K562 (cell line): ENCODE data around the gene MMRN2. TPM values are rescaled to one million over a fixed set of nuclear protein-coding genes. Genes with fewer than 3 reads are reported as not detected.

Source experiments
- ATAC-seq: fragments of 200-7000 bp; cut with Tn5 transposase; 3 replicates; pipeline ENCODE4 v1.9.1; 2020; ENCODE audit warnings: moderate library complexity
- BruUV-seq: library from RNA; stranded (reverse); fragments of 400-500 nt; replicated peaks from 2 replicates; lab custom pipeline; 2021; lab: Mats Ljungman, UMichigan
- CTCF ChIA-PET: fragments of 300-600 bp; formaldehyde crosslinking; extraction: SDS; loops from one replicate; lab custom pipeline; 2021; ENCODE audit warnings: low intra/inter-chr PET ratio; lab: Yijun Ruan, JAX
- POLR2A ChIA-PET: fragments of 300-600, 350-650 bp; sonication (Branson Sonifier 250); formaldehyde crosslinking; extraction: SDS; loops from one replicate; lab custom pipeline; 2021; ENCODE audit warnings: antibody characterized with exemption, inconsistent platforms; lab: Yijun Ruan, JAX
- DNase-seq, 4 experiments: peaks; one replicate each; pipeline versions ENCODE4 v3.0.0 to v3.0.0-alpha.2; 2011 to 2018; ENCODE audit warnings: low spot score in 3 of 4, mixed read lengths in 3 of 4; ENCODE audit errors: extremely low read depth in 1 of 4
- FAIRE-seq: peaks from 2 replicates; lab custom pipeline; 2011; peaks lifted over from hg19 to GRCh38; lab: Jason Lieb, UNC
- H2AFZ ChIP-seq: 2 replicates; pipeline ENCODE4 v1.6.0; 2011; ENCODE audit warnings: low read depth, low read length, control low read depth, inconsistent platforms
- H3K27ac ChIP-seq: fragments of 200-600 bp; 3 replicates; pipeline ENCODE4 v1.8.0; 2011; ENCODE audit warnings: low read depth, mild to moderate bottlenecking, control low read depth, inconsistent platforms, low read length, moderate library complexity, mixed read lengths; ENCODE audit errors: extremely low read depth
- H3K27me3 ChIP-seq, 2 experiments: fragments of 300-600 bp in 1 of 2; 2 replicates in 1 of 2; 3 replicates in 1 of 2; pipeline versions ENCODE4 v1.6.0 to v1.8.0; 2011; ENCODE audit warnings: inconsistent platforms in 2 of 2, low read length in 2 of 2, mild to moderate bottlenecking in 1 of 2, mixed read lengths in 1 of 2, moderate library complexity in 1 of 2; ENCODE audit not compliant: control insufficient read depth in 2 of 2, insufficient read depth in 2 of 2
- H3K36me3 ChIP-seq: fragments of 300-600 bp; 3 replicates; pipeline ENCODE4 v1.8.0; 2011; ENCODE audit warnings: mild to moderate bottlenecking, low read length, inconsistent platforms; ENCODE audit not compliant: control insufficient read depth, insufficient read depth
- H3K4me1 ChIP-seq, 2 experiments: fragments of 200-600 bp in 1 of 2; replicated peaks in 1 of 2; 2 replicates in 1 of 2; 3 replicates in 1 of 2; pipeline versions ENCODE4 v1.5.1 to v1.8.0; 2011; ENCODE audit warnings: inconsistent platforms in 2 of 2, low read length in 2 of 2, mild to moderate bottlenecking in 1 of 2, mixed read lengths in 1 of 2, moderate library complexity in 1 of 2; ENCODE audit not compliant: control insufficient read depth in 2 of 2, insufficient read depth in 2 of 2
- H3K4me2 ChIP-seq: 2 replicates; pipeline ENCODE4 v1.6.1; 2011; ENCODE audit warnings: low read length, control low read depth, inconsistent platforms, mixed read lengths; ENCODE audit not compliant: insufficient read depth
- H3K4me3 ChIP-seq: fragments of 200-600 bp; sonication (generic), shearing (Covaris generic); 2 replicates; pipeline ENCODE4 v1.5.1; 2016; ENCODE audit warnings: control low read depth, inconsistent platforms
- H3K79me2 ChIP-seq: fragments of 200-600 bp; 3 replicates; pipeline ENCODE4 v1.8.0; 2011; ENCODE audit warnings: low read length, inconsistent platforms; ENCODE audit not compliant: control insufficient read depth, insufficient read depth
- H3K9ac ChIP-seq, 2 experiments: 2 replicates each; pipeline versions ENCODE4 v1.6.0 to v1.6.1; 2011; ENCODE audit warnings: low read depth in 2 of 2, low read length in 2 of 2, control low read depth in 1 of 2, inconsistent platforms in 1 of 2, mild to moderate bottlenecking in 1 of 2, mixed read lengths in 1 of 2; ENCODE audit not compliant: insufficient read depth in 1 of 2
- H3K9me1 ChIP-seq: one replicate; pipeline ENCODE4 v1.6.0; 2011; ENCODE audit warnings: inconsistent platforms, mild to moderate bottlenecking, low read length, moderate library complexity; ENCODE audit not compliant: control insufficient read depth, insufficient read depth
- H3K9me3 ChIP-seq: replicated peaks from 2 replicates; pipeline ENCODE4 v1.5.1; 2011; ENCODE audit warnings: low read depth, low read length, inconsistent platforms; ENCODE audit not compliant: control insufficient read depth, insufficient read depth
- H4K20me1 ChIP-seq: replicated peaks from 2 replicates; pipeline ENCODE4 v1.6.1; 2011; ENCODE audit warnings: low read length, inconsistent platforms, mixed read lengths; ENCODE audit not compliant: control insufficient read depth, insufficient read depth
- CLOCK ChIP-seq: fragments of 250-450 bp; sonication (Bioruptor Pico); IDR thresholded peaks from 2 replicates; pipeline ENCODE4 v1.4.0; 2020; ENCODE audit warnings: mild to moderate bottlenecking, moderate library complexity, borderline replicate concordance
- CREB1 ChIP-seq, 2 experiments: sonication (generic) in 1 of 2; formaldehyde crosslinking in 1 of 2; IDR thresholded peaks; 2 replicates each; pipeline versions ENCODE4 v1.6.1 to v1.8.0; 2012 to 2022; ENCODE audit warnings: inconsistent platforms in 1 of 2, mild to moderate bottlenecking in 1 of 2, missing genetic modification reagents in 1 of 2, moderate library complexity in 1 of 2
- CREB5 ChIP-seq: fragments of 250-450 bp; sonication (Bioruptor Pico); IDR thresholded peaks from 2 replicates; pipeline ENCODE4 v1.5.0; 2020; ENCODE audit warnings: mild to moderate bottlenecking
- JUN ChIP-seq, 2 experiments: sonication (generic) in 1 of 2; formaldehyde crosslinking in 1 of 2; IDR thresholded peaks; 2 replicates each; pipeline versions ENCODE4 v1.6.1 to v1.8.0; 2012 to 2022; ENCODE audit warnings: borderline replicate concordance in 2 of 2, mild to moderate bottlenecking in 2 of 2, improper control_type of control experiment in 1 of 2, low read depth in 1 of 2, low read length in 1 of 2, missing genetic modification reagents in 1 of 2
- KLF10 ChIP-seq: fragments of 250-450 bp; sonication (Bioruptor Pico); IDR thresholded peaks from 2 replicates; pipeline ENCODE4 v1.6.1; 2021; ENCODE audit warnings: matching md5 sums
- NR2C2 ChIP-seq, 2 experiments: fragments of 200-800 bp in 1 of 2; sonication (Bioruptor generic) in 1 of 2; sonication (generic) in 1 of 2; formaldehyde crosslinking in 1 of 2; IDR thresholded peaks; 2 replicates each; pipeline versions ENCODE4 v1.6.1 to v1.8.0; 2016 to 2022; ENCODE audit warnings: mild to moderate bottlenecking in 1 of 2, missing compliant biosample characterization in 1 of 2, missing genetic modification characterization in 1 of 2, missing genetic modification reagents in 1 of 2
- TAF15 ChIP-seq: fragments of 200-400 bp; formaldehyde crosslinking; IDR thresholded peaks from 2 replicates; pipeline ENCODE4 v1.6.1; 2017; ENCODE audit warnings: mild to moderate bottlenecking, low read depth, low read length, moderate library complexity
- ZC3H4 ChIP-seq: sonication (generic); formaldehyde crosslinking; IDR thresholded peaks from 2 replicates; pipeline ENCODE4 v1.9.0; 2021; ENCODE audit warnings: missing genetic modification reagents, borderline replicate concordance
- ZFP30 ChIP-seq: fragments of 250-450 bp; sonication (Bioruptor Pico); IDR thresholded peaks from 2 replicates; pipeline ENCODE4 v1.8.0; 2022; ENCODE audit warnings: moderate library complexity, mild to moderate bottlenecking, inconsistent platforms, borderline replicate concordance
- ZNF431 ChIP-seq: sonication (generic); formaldehyde crosslinking; IDR thresholded peaks from 2 replicates; pipeline ENCODE4 v1.8.0; 2022; ENCODE audit warnings: mild to moderate bottlenecking, missing genetic modification reagents
- ZNF780A ChIP-seq: fragments of 250-450 bp; sonication (Bioruptor Pico); IDR thresholded peaks from 2 replicates; pipeline ENCODE4 v1.5.0; 2021; ENCODE audit warnings: mild to moderate bottlenecking
- WGBS: fragments of 100-300 bp; shearing (Covaris generic); methylation state at CpG from one replicate; pipeline ENCODE4 v1.1.6; 2016; ENCODE audit warnings: low coverage, mixed read lengths; ENCODE audit not compliant: insufficient coverage; ENCODE audit errors: missing lambda C conversion rate; 5-methylcytosine and 5-hydroxymethylcytosine counted together
- in situ Hi-C: fragments of 300-500 bp; cut with MboI; formaldehyde crosslinking; loops from 4 replicates; pipeline ENCODE4 v1.15.0; 2018; ENCODE audit warnings: inconsistent platforms, mixed read lengths
- intact Hi-C: fragments of 100-400 bp; cut with micrococcal nuclease; formaldehyde crosslinking; loops from 2 replicates; pipeline ENCODE4 v1.14.2; 2022
- polyA plus RNA-seq, 8 experiments: library from polyadenylated mRNA; depleted of rRNA in 4 of 8; stranded (reverse) in 5 of 8; unstranded in 3 of 8; fragments of >200 nt; fragmentation: Nextera tagmentation in 2 of 8; fragmentation: Illumina TruSeq in 1 of 8; extraction: Ambion mirVana in 2 of 8; extraction: Trizol in 1 of 8; gene quantifications; 2 replicates each; pipeline versions ENCODE4 v1.2.1 to v1.2.3, GENCODE V29; 2011 to 2014; ENCODE audit warnings: inconsistent platforms in 1 of 8, missing spikeins in 1 of 8
- total RNA-seq, 7 experiments: library from RNA; depleted of rRNA in 6 of 7; stranded (reverse); fragments of >200 nt in 6 of 7; fragmentation: Illumina TruSeq in 2 of 7; extraction: Trizol in 2 of 7; gene quantifications; 2 replicates each; pipeline versions ENCODE4 v1.2.1 to v1.2.3, GENCODE V29; 2011 to 2021; ENCODE audit warnings: low replicate concordance in 1 of 7

MMRN2 gene
- total and polyA plus RNA-seq, 9 of the 15 experiments (the other 6 are each of a cell fraction or from before 2014, with no cell fraction given) = 0.07 to 2.0 (median 1.2) TPM

DNA sequence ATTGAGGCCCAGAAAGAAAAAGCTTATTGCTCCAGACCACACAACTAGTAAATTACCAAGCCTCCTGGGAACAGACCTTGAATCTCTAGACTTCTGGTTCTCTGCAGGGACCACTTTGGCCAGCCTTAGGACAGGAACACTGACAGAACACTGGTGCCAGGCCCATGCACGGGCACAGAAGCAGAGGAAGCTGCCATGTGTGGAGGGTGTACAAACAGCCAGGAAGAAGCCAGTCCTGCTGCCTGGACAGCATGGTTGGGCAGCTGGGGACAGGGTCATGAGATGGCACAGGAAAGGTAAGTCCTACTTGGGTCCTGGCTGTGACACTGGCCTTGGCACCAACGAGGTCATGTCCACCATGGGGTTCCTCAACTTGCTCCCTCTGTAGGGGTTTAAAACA lies 19.2 kb downstream of the MMRN2 start:
- FAIRE-seq (no peak), ATAC-seq (no peak), DNase-seq (no peak)
- H3K9me1 ChIP-seq = no peaks in the 10 kb centered on the region
- H3K9ac ChIP-seq = 0 out of 4 replicates have a peak overlapping the region, but pooled peaks of 1 of the 2 experiments have one; percentile 55
- H4K20me1 ChIP-seq = no peaks in the 10 kb centered on the region
- BruUV-seq = no TSS peak
- H3K4me2 ChIP-seq = no peak overlapping the region
- no peaks in the 10 kb centered on the region for H3K36me3 ChIP-seq
- ChIA-PET POLR2A (interaction anchor here (0.5 to 0.9 kb wide), 3 partner anchors 157 to 633 kb away, joined by 3 to 4 read pairs (median 3); no protein-coding TSS in a partner anchor), CTCF (interaction anchor here (0.6 to 2.9 kb wide), 5 partner anchors 22 to 1777 kb away, joined by 3 to 28 read pairs (median 4); partner anchors contain the start of gene SNCG)
- no peak overlapping the region for H3K4me3 ChIP-seq
- in situ Hi-C loops (no loop called here), intact Hi-C loops (no loop called here)
- H3K27ac ChIP-seq = no peak overlapping the region
- TF ChIP-seq NR2C2 (CRISPR knock-in tag; IDR thresholded peaks at IDR 0.05) (no peak), NR2C2 (tag; IDR thresholded peaks at IDR 0.05) (no peak), CLOCK (CRISPR knock-in tag) (no peak), TAF15 (no peak), KLF10 (CRISPR knock-in tag) (no peak), ZNF780A (no peak), ZNF431 (CRISPR knock-in tag) (no peak), CREB5 (CRISPR knock-in tag) (no peak), CREB1 (IDR thresholded peaks at IDR 0.05) (no peak), CREB1 (CRISPR knock-in tag; IDR thresholded peaks at IDR 0.05) (no peak), ZFP30 (CRISPR knock-in tag) (no peak), JUN (IDR thresholded peaks at IDR 0.05; ENCODE audit: borderline replicate concordance, low read depth, low read length) (no peak), JUN (CRISPR knock-in tag; IDR thresholded peaks at IDR 0.05; ENCODE audit: borderline replicate concordance) (no peak), ZC3H4 (CRISPR knock-in tag) (no peak)
- H2AFZ ChIP-seq = no peak overlapping the region
- H3K27me3 ChIP-seq = no peaks in the 10 kb centered on the region
- no peaks in the 10 kb centered on the region for H3K79me2 ChIP-seq
- H3K4me1 ChIP-seq = peaks cover 0 to 7% of the 10 kb centered on the region in 2 experiments; a peak in 2 of 5 replicates
- 83% methylated on average over 2 of the region's 2 CpGs for WGBS
- no peaks in the 10 kb centered on the region for H3K9me3 ChIP-seq
